CD4-positive, alpha-beta T cell (primary cell): ENCODE data around the gene RAB6A. TPM values are rescaled to one million over a fixed set of nuclear protein-coding genes. Genes with fewer than 3 reads are reported as not detected.
"Not testable (repeated sequence)": the region's sequence is repeated elsewhere in the genome, so short reads cannot be mapped to it uniquely, and the experiment has no call there.

ENCODE experiments used
- ATAC-seq: fragments of 200-7000 bp; cut with Tn5 transposase; one replicate; pipeline ENCODE4 v1.10.0; 2022; ENCODE audit warnings: mild to moderate bottlenecking; ENCODE audit not compliant: poor library complexity
- CTCF ChIA-PET: fragments of 350-600 bp; sonication (Branson Sonifier 250); formaldehyde crosslinking; loops from one replicate; lab custom pipeline; 2021; ENCODE audit warnings: antibody characterized with exemption, inconsistent platforms; lab: Charles Lee
- POLR2A ChIA-PET: fragments of 350-600 bp; sonication (Branson Sonifier 250); formaldehyde crosslinking; loops from one replicate; lab custom pipeline; 2021; ENCODE audit warnings: antibody characterized with exemption, inconsistent platforms; lab: Charles Lee
- DNase-seq, 14 experiments: peaks; one replicate each; pipeline ENCODE4 v3.0.0-alpha.2; 2013 to 2020; ENCODE audit warnings: mixed read lengths in 2 of 14
- H3K27ac ChIP-seq, 2 donors: one replicate each; pipeline versions ENCODE4 v1.5.1 to v1.7.0; 2013; ENCODE audit warnings: low read length in 2 of 2, low read depth in 1 of 2, mild to moderate bottlenecking in 1 of 2
- H3K27me3 ChIP-seq, 2 experiments: 1 replicate in 1 of 2; 2 replicates in 1 of 2; pipeline versions ENCODE4 v1.6.1 to v1.7.0; 2013; ENCODE audit warnings: low read length in 2 of 2, control low read depth in 1 of 2, mild to moderate bottlenecking in 1 of 2, moderate library complexity in 1 of 2; ENCODE audit not compliant: insufficient read depth in 2 of 2, control insufficient read depth in 1 of 2
- H3K36me3 ChIP-seq: one replicate; pipeline ENCODE4 v1.6.1; 2013; ENCODE audit warnings: low read length, control low read depth; ENCODE audit not compliant: insufficient read depth
- H3K4me1 ChIP-seq: one replicate; pipeline ENCODE4 v1.6.1; 2013; ENCODE audit warnings: low read length, control low read depth; ENCODE audit not compliant: insufficient read depth
- H3K4me3 ChIP-seq: one replicate; pipeline ENCODE4 v1.5.1; 2013; ENCODE audit warnings: mild to moderate bottlenecking, low read length, moderate library complexity
- H3K9me3 ChIP-seq, 2 experiments: 1 replicate in 1 of 2; 2 replicates in 1 of 2; pipeline versions ENCODE4 v1.6.1 to v1.7.0; 2013; ENCODE audit warnings: low read length in 2 of 2, mild to moderate bottlenecking in 2 of 2, control low read depth in 1 of 2, moderate library complexity in 1 of 2; ENCODE audit not compliant: control insufficient read depth in 1 of 2, insufficient read depth in 1 of 2
- H3K27ac Mint-ChIP-seq: one replicate; pipeline ENCODE4 v1.8.0; 2020; ENCODE audit warnings: mixed read lengths
- H3K27me3 Mint-ChIP-seq: one replicate; pipeline ENCODE4 v1.8.0; 2021; ENCODE audit warnings: mixed read lengths
- H3K36me3 Mint-ChIP-seq: one replicate; pipeline ENCODE4 v1.8.0; 2021; ENCODE audit warnings: low read depth, mixed read lengths
- H3K4me1 Mint-ChIP-seq: one replicate; pipeline ENCODE4 v1.8.0; 2021; ENCODE audit warnings: low read depth, mixed read lengths
- H3K4me3 Mint-ChIP-seq: one replicate; pipeline ENCODE4 v1.8.0; 2020; ENCODE audit warnings: mild to moderate bottlenecking, mixed read lengths
- H3K9me3 Mint-ChIP-seq: one replicate; pipeline ENCODE4 v1.8.0; 2020; ENCODE audit warnings: mixed read lengths
- intact Hi-C, 2 experiments: fragments of 100-400 bp; cut with DNase I in 1 of 2; cut with micrococcal nuclease in 1 of 2; formaldehyde crosslinking; loops; one replicate each; pipeline versions ENCODE4 v1.15.1 to v1.9.0; 2023 to 2025; cut with DNase I, micrococcal nuclease
- total RNA-seq, 174 experiments: library from RNA in 2 of 174; stranded (reverse) in 2 of 174; gene quantifications; one replicate each; pipeline ENCODE4 v1.2.3 and lab custom pipeline; 2021 to 2026
- TF ChIP-seq, protein P1 (sequence below): fragments of 200-600 bp; IDR thresholded peaks from one replicate; pipeline ENCODE4 v1.8.0; 2022; ENCODE audit warnings: antibody characterized with exemption, mild to moderate bottlenecking

RAB6A gene
- total RNA-seq, 2 experiments from 2014 or later = 42.6 to 49.3 TPM

DNA sequence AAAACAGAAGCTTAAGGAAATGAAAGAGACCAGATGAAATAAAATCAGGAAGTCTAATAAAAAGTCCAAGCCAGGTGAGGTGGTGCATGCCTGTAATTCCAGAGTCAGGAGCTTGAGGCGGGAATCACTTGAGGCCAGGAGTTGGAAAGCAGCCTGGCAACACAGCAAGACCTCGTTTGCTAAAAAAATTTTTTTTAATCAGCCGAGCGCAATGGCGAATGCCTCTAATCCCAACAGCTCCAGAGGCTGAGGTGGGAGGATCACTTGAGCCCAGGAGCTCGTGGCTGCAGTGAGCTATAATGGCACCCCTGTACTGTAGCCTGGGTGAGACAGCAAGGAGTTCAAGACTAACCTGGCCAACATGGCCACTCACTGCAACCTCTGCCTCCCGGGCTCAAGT lies 8.0 kb downstream of the RAB6A start:
- DNase-seq = no peak
- Mint-ChIP-seq H3K4me3 (no peak overlapping the region), H3K27ac (no peak overlapping the region), H3K36me3 (peaks cover 20% of the 10 kb centered on the region), H3K27me3 (no peaks in the 10 kb centered on the region), H3K4me1 (peaks cover 70% of the 10 kb centered on the region), H3K9me3 (no peaks in the 10 kb centered on the region)
- H3K9me3 ChIP-seq = no peaks in the 10 kb centered on the region
- no peak overlapping the region for H3K27ac ChIP-seq
- peaks cover 8% of the 10 kb centered on the region for H3K36me3 ChIP-seq
- peaks cover 23% of the 10 kb centered on the region for H3K4me1 ChIP-seq
- CTCF ChIA-PET = no interaction called here
- TF ChIP-seq, protein P1, sequence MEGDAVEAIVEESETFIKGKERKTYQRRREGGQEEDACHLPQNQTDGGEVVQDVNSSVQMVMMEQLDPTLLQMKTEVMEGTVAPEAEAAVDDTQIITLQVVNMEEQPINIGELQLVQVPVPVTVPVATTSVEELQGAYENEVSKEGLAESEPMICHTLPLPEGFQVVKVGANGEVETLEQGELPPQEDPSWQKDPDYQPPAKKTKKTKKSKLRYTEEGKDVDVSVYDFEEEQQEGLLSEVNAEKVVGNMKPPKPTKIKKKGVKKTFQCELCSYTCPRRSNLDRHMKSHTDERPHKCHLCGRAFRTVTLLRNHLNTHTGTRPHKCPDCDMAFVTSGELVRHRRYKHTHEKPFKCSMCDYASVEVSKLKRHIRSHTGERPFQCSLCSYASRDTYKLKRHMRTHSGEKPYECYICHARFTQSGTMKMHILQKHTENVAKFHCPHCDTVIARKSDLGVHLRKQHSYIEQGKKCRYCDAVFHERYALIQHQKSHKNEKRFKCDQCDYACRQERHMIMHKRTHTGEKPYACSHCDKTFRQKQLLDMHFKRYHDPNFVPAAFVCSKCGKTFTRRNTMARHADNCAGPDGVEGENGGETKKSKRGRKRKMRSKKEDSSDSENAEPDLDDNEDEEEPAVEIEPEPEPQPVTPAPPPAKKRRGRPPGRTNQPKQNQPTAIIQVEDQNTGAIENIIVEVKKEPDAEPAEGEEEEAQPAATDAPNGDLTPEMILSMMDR = no peak
- H3K4me3 ChIP-seq = no peak overlapping the region
- ATAC-seq = no peak
- intact Hi-C loops = no loop called here
- H3K27me3 ChIP-seq = no peaks in the 10 kb centered on the region
- POLR2A ChIA-PET = interaction anchor here (0.9 to 1.8 kb wide), 2 partner anchors 8 to 27 kb away, joined by 4 to 5 read pairs; partner anchors contain the start of gene RAB6A

DNA sequence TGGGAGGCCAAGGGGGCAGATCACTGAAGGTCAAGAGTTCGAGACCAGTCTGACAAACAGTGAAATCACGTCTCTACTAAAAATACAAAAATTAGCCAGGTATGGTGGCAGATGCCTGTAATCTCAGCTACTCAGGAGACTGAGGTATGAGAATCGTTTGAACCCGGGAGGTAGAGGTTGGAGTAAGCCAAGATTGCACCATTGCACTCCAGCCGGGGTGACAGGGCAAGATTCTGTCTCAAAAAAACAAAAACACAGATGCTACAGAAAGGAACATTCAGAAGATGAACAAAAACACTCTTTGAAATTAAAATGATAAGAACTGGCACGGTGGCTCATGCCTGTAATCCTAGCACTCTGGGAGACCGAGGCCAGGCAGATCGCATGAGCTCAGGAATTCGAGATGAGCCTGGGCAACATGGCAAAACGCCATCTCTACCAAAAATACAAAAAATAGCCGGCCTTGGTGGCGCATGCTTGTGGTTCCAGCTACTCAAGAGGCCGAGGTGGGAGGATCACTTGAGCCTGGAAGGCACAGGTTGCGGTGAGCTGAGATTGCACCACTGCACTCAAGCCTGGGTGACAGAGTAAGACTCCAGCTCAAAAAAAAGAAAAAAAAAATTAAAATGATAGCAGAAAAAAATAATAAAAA lies 8.5 kb downstream of the RAB6A start:
- Histone ChIP-seq H3K4me3 (no peak overlapping the region), H3K27ac (no peak overlapping the region), H3K4me1 (peaks cover 23% of the 10 kb centered on the region), H3K36me3 (peaks cover 8% of the 10 kb centered on the region), H3K9me3 (no peaks in the 10 kb centered on the region), H3K27me3 (no peaks in the 10 kb centered on the region)
- peaks cover 16% of the 10 kb centered on the region for H3K36me3 Mint-ChIP-seq
- peak overlapping the region; percentile 12 for H3K27ac Mint-ChIP-seq
- DNase-seq (no peak), ATAC-seq (no peak)
- H3K4me3 Mint-ChIP-seq = no peak overlapping the region
- intact Hi-C loops = no loop called here
- H3K27me3 Mint-ChIP-seq = no peaks in the 10 kb centered on the region
- TF ChIP-seq, protein P1 = no peak
- no peaks in the 10 kb centered on the region for H3K9me3 Mint-ChIP-seq
- H3K4me1 Mint-ChIP-seq = peaks cover 71% of the 10 kb centered on the region
- ChIA-PET CTCF (no interaction called here), POLR2A (interaction anchor here (0.9 to 1.8 kb wide), 2 partner anchors 9 to 27 kb away, joined by 4 to 5 read pairs; partner anchors contain the start of gene RAB6A)

DNA sequence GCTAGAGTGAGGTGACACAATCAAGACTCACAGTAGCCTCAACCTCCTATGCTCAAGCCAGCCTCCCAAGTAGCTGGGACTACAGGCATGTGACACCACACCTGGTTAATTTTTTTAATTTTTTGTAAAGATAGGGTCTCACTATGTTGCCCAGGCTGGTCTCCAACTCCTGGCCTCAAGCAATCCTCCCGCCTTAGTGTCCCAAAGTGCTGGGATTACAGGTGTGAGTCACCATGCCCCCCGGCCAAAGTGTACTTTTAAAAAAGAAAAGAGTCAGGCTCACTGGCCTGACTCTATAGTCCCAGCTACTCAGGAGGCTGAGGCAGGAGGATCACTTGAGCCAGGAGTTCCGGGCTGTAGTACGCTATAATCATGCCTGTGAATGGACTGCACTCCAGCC lies 10.0 kb downstream of the RAB6A start:
- H3K9me3 Mint-ChIP-seq, CTCF ChIA-PET, H3K27me3 ChIP-seq, DNase-seq, H3K4me3 ChIP-seq, H3K27ac ChIP-seq, H3K9me3 ChIP-seq, H3K27me3 Mint-ChIP-seq, intact Hi-C loops, ATAC-seq, H3K36me3 ChIP-seq, H3K4me3 Mint-ChIP-seq: not testable (repeated sequence)
- Mint-ChIP-seq H3K36me3 (peaks cover 16% of the 10 kb centered on the region), H3K4me1 (peaks cover 63% of the 10 kb centered on the region), H3K27ac (peak overlapping the region; percentile 12)
- POLR2A ChIA-PET = interaction anchor here (0.6 kb wide), 1 partner anchor 10 kb away, joined by 3 read pairs; the partner anchor contains the start of gene RAB6A
- peaks cover 23% of the 10 kb centered on the region for H3K4me1 ChIP-seq
